GM23338 (cell line): Measurements from ENCODE around the gene FUT8.

Source experiments
- CREB1 ChIP-seq: fragments of 250-450 bp; sonication (Bioruptor Pico); IDR thresholded peaks from 2 replicates; pipeline ENCODE4 v1.5.0; 2020; ENCODE audit warnings: low read depth, mild to moderate bottlenecking, moderate library complexity
- EZH2 ChIP-seq: fragments of 200-600 bp; sonication (generic); IDR thresholded peaks from one replicate; pipeline ENCODE4 v1.8.0; 2017; ENCODE audit warnings: antibody characterized with exemption, mild to moderate bottlenecking, low read depth; ENCODE audit not compliant: unreplicated experiment
- EZH2phosphoT487 ChIP-seq: fragments of 200-600 bp; sonication (generic); IDR thresholded peaks from one replicate; pipeline ENCODE4 v1.8.1; 2018; ENCODE audit warnings: antibody characterized with exemption; ENCODE audit not compliant: unreplicated experiment
- JUNB ChIP-seq: IDR thresholded peaks from one replicate; pipeline ENCODE4 v1.6.1; 2016; ENCODE audit warnings: antibody characterized with exemption; ENCODE audit not compliant: unreplicated experiment
- NANOG ChIP-seq: IDR thresholded peaks from 2 replicates; pipeline ENCODE4 v1.6.1; 2016; ENCODE audit warnings: antibody characterized with exemption, borderline replicate concordance
- POLR2AphosphoS5 ChIP-seq: IDR thresholded peaks from 2 replicates; pipeline ENCODE4 v1.6.1; 2016; ENCODE audit warnings: antibody characterized with exemption, low read depth
- STAT1 ChIP-seq: IDR thresholded peaks from one replicate; pipeline ENCODE4 v1.6.1; 2016; ENCODE audit warnings: antibody characterized with exemption; ENCODE audit not compliant: unreplicated experiment
- ZNF114 ChIP-seq: fragments of 250-450 bp; sonication (Bioruptor Pico); IDR thresholded peaks from 2 replicates; pipeline ENCODE4 v1.5.0; 2020; ENCODE audit warnings: mild to moderate bottlenecking, moderate library complexity
- ZNF331 ChIP-seq: fragments of 250-450 bp; sonication (Bioruptor Pico); IDR thresholded peaks from 2 replicates; pipeline ENCODE4 v1.5.0; 2020; ENCODE audit warnings: low read depth, mild to moderate bottlenecking, moderate library complexity
- TF ChIP-seq, protein P1 (sequence below), 2 experiments: fragments of 200-600 bp in 1 of 2; sonication (generic) in 1 of 2; conservative IDR thresholded peaks; 2 replicates each; pipeline versions ENCODE4 v1.5.1 to v1.6.1; 2016 to 2017; ENCODE audit warnings: antibody characterized with exemption in 2 of 2, low read depth in 2 of 2, mild to moderate bottlenecking in 2 of 2, moderate library complexity in 1 of 2
- TF ChIP-seq, protein P2 (sequence below): IDR thresholded peaks from 2 replicates; pipeline ENCODE4 v1.6.1; 2016; ENCODE audit warnings: antibody characterized with exemption
- TF ChIP-seq, protein P3 (sequence below): IDR thresholded peaks from one replicate; pipeline ENCODE4 v1.6.1; 2018; ENCODE audit warnings: antibody characterized with exemption; ENCODE audit not compliant: unreplicated experiment

DNA sequence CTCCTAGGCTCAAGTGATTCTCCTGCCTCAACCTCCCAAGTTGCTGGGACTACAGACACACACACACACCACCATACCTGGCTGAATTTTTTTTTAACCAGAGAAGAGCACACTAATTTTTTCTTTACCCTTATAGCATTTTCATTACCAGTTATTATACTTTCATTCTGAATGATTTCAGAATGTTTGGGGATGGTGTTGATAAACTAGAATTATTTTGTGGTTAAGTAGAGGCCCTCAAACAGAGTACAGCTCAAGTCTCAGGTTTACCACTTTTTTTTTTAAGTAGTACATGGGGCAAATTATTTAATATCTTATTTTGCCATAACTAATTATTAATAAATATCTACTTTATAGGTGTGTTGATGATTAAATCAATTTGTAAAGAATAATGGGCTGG, 86.6 kb downstream of the FUT8 start:
- TF ChIP-seq, protein P1, sequence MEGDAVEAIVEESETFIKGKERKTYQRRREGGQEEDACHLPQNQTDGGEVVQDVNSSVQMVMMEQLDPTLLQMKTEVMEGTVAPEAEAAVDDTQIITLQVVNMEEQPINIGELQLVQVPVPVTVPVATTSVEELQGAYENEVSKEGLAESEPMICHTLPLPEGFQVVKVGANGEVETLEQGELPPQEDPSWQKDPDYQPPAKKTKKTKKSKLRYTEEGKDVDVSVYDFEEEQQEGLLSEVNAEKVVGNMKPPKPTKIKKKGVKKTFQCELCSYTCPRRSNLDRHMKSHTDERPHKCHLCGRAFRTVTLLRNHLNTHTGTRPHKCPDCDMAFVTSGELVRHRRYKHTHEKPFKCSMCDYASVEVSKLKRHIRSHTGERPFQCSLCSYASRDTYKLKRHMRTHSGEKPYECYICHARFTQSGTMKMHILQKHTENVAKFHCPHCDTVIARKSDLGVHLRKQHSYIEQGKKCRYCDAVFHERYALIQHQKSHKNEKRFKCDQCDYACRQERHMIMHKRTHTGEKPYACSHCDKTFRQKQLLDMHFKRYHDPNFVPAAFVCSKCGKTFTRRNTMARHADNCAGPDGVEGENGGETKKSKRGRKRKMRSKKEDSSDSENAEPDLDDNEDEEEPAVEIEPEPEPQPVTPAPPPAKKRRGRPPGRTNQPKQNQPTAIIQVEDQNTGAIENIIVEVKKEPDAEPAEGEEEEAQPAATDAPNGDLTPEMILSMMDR (conservative IDR thresholded peaks at IDR 0.05; ENCODE audit: low read depth in 2 of 2), result no peak
- TF ChIP-seq EZH2 (no peak), CREB1 (CRISPR knock-in tag) (no peak), POLR2AphosphoS5 (no peak), EZH2phosphoT487 (no peak), JUNB (no peak), ZNF331 (CRISPR knock-in tag) (no peak), NANOG (no peak), STAT1 (no peak), ZNF114 (CRISPR knock-in tag) (no peak)
- TF ChIP-seq, protein P2, sequence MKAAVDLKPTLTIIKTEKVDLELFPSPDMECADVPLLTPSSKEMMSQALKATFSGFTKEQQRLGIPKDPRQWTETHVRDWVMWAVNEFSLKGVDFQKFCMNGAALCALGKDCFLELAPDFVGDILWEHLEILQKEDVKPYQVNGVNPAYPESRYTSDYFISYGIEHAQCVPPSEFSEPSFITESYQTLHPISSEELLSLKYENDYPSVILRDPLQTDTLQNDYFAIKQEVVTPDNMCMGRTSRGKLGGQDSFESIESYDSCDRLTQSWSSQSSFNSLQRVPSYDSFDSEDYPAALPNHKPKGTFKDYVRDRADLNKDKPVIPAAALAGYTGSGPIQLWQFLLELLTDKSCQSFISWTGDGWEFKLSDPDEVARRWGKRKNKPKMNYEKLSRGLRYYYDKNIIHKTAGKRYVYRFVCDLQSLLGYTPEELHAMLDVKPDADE, result no peak
- TF ChIP-seq, protein P3, sequence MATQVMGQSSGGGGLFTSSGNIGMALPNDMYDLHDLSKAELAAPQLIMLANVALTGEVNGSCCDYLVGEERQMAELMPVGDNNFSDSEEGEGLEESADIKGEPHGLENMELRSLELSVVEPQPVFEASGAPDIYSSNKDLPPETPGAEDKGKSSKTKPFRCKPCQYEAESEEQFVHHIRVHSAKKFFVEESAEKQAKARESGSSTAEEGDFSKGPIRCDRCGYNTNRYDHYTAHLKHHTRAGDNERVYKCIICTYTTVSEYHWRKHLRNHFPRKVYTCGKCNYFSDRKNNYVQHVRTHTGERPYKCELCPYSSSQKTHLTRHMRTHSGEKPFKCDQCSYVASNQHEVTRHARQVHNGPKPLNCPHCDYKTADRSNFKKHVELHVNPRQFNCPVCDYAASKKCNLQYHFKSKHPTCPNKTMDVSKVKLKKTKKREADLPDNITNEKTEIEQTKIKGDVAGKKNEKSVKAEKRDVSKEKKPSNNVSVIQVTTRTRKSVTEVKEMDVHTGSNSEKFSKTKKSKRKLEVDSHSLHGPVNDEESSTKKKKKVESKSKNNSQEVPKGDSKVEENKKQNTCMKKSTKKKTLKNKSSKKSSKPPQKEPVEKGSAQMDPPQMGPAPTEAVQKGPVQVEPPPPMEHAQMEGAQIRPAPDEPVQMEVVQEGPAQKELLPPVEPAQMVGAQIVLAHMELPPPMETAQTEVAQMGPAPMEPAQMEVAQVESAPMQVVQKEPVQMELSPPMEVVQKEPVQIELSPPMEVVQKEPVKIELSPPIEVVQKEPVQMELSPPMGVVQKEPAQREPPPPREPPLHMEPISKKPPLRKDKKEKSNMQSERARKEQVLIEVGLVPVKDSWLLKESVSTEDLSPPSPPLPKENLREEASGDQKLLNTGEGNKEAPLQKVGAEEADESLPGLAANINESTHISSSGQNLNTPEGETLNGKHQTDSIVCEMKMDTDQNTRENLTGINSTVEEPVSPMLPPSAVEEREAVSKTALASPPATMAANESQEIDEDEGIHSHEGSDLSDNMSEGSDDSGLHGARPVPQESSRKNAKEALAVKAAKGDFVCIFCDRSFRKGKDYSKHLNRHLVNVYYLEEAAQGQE, result no peak
